HK-2 (cell line): Measurements from ENCODE around the gene PLA2G4D.
A peak's percentile ranks its signal among the peaks of the same experiment; 100 is the strongest.

Source experiments
- DNase-seq: peaks from one replicate; pipeline ENCODE4 v3.0.0-alpha.2; 2018; ENCODE audit not compliant: unreplicated experiment

PLA2G4D gene

GRCh38 chr15:42053010-42053409 is 41.4 kb downstream of the PLA2G4D start:
- no peak for DNase-seq

DNA sequence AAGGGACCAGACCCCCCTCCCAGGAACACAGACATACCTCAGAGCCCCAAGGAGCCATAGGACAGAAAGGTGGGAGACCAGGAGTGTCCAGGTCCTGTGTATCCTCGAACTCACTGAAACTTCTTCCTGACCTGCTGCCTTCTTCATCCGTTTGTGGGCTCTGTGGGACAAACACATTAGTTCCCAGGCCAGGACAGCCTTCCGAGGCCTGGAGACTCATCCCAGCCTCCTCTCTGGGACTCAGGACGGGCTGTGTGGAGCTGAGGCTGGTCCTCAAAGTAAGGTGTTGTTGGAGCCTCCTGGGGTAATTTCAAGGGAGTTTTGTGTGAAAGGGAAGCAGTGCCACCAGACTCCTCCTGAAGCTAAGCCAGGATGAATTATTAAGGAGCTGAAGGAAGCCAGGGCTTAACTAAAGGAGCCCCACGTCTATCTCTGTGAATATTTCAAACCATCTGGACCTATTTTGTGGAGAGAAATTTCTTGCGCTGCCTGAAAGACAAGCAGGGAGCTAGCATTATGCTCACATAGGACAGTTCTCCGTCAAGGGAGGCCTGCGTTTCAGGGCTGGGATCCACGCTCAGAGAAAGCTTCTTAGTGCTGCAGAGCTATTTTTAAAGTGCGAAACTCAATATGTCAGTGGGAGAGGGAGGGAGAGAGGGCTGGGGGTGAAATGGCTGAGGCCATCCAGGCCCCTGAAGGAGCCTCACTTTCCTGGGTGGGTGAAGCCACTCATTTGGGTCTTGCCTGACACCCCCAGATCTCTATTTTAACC is 43.7 kb downstream of the PLA2G4D start:
- no peak for DNase-seq

- no peak for DNase-seq
Observed at GRCh38 chr15:42048821-42049200, 45.6 kb downstream of the PLA2G4D start.

GRCh38 chr15:42048080-42048820 is 46.1 kb downstream of the PLA2G4D start:
- DNase-seq: no peak

DNA sequence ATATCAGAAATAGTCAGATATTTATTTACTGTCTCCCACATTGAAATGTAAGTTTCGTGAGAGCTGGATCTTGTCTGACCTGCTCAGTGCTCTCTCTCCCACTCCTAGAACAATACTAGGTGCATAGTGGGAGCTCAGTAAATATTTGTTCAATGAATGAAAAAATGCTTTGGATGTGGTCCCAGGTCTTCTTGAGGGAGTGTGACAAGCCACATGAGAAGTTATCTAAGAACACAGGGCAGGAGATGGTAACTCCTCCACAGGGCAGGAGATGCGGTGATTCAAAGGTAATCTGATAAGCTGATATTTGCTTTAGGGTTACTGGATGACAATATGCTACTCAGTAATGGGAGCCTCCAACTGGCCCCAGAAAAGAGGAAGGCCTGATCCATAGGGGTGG is 47.8 kb downstream of the PLA2G4D start:
- no peak for DNase-seq

DNA sequence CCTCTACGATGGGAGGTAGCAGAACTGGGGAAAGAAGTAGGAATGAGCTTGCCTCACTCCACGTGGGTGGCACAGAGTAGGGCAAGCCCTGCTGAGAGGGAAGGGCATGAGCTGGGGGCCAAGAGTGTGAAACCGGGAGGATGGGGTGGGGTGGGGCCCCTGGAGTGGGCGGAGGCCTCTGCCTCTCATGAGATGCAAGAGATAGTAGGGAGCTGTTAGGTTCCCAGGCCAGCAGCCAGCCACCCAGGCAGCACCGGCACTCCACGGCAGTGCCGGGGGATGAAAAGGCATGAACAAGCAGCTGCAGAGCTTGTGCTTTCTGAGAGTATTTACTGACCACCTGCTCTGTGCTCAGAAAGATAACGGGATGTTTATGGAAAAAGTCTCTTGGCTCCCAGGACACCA is 49.1 kb downstream of the PLA2G4D start:
- DNase-seq: no peak

- no peak for DNase-seq
Observed at GRCh38 chr15:42042602-42043400, 51.6 kb downstream of the PLA2G4D start.

GRCh38 chr15:42038401-42038800 is 56.0 kb downstream of the PLA2G4D start:
- DNase-seq: no peak

DNA sequence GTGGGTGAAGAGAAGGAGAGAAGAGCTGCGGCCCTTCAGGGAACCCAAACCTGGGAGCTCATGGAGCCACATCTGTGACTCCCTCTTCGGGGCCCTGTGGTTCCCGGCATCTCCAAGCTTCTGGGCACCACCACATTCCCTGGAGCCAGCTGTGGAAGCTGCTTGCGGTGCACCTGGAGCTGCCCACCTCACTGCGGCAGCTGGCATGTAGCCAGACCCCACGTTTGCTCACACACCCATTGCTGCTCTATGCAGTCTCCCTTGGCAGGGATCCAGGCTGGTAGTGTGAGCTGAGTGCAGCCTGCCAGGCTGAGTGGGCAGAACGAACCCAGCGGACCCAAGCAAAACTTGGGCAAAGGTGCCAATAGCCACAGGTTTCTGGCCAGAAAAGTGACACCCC is 56.7 kb downstream of the PLA2G4D start:
- no peak for DNase-seq

GRCh38 chr15:42036966-42037365 is 57.4 kb downstream of the PLA2G4D start:
- DNase-seq: no peak

GRCh38 chr15:42036112-42036905 is 58.1 kb downstream of the PLA2G4D start:
- no peak for DNase-seq

GRCh38 chr15:42035435-42035761 is 59.0 kb downstream of the PLA2G4D start:
- DNase-seq: peak; percentile 25

DNA sequence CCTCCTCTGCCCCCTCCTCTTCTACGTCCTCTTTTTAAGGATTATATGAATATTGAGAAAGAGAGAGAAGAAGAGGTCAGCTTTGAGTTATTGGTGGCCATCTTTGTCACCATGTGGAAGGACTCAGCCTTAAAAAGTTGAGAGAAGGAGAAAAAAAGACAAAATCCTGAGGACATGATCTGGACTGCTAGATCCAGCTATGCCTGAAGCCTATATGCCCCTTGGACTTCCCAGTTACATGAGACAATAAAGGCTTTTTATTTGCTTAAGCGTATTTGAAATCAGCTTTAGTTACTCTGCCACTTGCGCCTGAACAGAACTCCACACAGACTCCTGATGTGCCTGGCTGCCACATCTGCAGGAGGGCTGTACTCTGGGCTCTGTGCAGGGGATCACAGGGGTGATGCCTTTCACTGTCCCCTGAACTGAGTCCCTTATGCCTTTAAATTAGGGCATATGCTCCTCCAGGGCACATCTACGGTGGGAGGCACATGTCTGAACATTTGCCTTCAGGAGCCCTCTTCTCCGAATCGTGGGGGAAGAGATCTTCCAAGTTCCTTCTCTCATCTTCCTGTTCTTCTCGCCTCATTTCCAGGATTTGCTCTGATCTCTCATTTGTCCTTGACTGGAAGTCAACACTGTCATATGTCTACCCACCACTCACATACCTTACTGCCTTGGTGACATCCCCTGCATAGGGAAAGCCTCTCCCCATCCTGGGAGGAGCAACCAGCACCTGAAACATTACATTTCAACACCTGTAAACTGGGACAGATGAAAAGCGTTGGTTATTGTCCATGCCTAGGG is 59.5 kb downstream of the PLA2G4D start:
- DNase-seq: no peak

DNA sequence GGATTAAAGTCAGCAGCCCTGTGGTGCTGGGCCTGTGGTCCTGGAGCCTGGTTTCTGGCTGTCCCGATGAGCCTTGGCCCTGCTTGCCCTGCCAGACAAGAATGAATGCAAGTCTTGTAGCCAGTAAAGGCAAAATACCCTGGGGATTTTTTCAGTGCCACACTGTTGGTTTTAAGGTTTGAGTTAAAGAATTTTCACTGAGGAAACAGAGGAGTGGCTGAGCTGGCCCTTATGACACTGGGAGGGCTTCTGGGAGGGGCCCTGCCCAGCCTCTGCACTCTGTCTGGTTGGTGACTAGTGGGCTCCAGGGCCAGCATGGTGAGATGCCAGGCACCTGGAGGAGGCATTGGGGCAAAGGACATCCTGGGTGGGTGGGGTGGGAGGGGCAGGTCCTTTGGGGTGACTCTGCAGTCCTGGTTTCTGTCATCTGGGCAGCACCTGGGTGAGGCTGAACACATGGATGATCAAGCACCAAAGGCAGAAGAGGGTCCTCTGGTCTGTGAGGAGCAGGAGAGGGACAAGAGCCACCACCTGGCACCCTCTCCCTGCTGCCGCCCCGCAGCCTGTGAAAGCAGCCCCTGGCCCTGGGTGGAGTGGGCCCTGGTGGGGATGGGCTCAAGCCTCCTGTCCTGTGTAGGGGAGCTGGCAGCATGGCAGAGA is 61.0 kb downstream of the PLA2G4D start:
- no peak for DNase-seq

DNA sequence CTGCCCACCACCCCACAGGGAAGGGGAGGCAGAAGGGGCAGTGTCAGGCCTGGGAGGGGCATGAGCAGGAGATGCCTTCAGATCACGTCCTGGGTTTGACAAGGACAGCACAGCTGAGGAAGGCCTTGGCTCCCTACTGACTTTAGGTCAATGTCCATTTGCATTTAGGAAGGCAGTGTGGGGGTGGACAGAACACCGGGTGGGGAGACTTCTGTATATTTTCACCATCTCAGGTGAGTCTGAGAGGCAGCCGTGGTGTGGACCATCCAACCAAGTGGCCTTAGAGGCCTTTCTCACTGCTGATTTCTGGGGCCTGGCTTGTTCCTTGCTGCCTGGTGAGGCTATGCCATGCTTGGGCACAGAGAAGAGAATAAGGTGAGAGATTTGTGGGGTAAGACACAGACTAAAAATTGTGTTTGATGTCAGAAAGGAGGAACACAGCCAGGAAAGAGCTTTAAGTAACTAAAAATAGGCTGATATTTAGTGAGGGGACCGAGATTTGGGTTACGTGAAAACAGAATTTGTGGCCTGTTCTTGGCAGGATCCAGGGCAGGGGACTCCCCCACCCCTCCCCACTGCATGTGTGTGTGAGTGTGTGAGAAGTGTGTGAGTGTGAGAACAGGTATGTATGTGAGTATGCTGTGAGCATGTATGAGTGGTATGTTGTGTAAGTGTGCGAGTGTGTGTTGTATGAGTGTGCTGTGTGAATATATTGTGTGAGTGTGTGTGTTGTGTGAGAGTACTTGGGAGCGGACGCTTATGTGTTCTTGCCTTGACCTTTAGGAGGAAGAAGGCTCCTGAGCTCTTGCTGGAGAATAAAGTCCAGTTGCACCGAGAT is 61.8 kb downstream of the PLA2G4D start:
- DNase-seq: no peak

DNA sequence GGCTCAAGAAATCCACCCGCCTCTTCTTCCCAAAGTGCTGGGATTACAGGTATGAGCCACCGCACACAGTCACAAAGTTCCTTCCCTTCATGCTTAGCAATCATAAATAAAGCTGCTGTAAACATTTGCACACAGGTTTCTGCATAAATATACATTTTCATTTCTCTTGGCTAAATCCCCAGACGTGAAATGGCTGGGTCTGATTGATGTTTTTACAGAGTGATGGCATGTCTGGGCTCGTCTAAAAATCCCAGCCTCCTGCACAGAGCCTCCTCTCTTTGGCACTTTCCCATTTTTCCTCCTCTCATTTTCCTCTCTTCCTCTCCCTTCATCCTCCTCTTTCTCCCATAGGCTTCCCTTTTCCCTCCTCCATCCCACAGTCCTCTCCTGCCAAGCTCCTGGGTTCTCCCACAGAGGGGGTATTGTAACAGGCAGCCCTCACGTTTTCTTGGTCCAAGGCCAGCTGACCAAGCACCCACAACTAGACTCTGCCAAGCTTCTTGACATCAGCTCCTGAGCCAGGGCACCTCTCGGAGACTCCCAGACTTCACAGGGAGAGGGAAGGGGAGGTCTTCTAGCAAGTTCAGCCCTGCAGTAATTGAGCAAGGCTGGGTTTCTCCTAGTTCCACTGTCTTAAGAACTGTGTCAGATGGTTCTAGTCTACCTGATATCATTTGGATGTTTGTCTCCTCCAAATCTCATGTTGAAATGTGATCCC is 63.0 kb downstream of the PLA2G4D start:
- DNase-seq: no peak

DNA sequence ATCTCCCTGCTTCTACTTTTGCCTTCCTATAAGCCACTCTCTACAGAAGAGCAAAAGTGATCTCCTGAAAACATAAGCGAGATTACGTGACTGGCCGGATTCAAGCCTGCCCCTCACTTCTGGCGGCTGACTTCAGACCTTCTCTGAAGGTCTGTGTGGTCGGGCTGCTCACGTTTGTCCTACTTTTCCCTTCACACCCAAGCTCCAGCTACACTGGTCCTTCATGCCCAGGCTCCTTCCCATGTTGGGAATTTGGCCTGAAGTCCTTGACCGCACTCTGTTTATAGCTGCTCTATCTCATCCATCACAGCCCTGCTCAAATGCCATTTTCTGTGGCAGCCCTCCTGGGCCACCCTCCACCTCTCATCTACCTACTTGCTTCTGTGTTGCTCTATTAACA is 66.8 kb downstream of the PLA2G4D start:
- DNase-seq: no peak

GRCh38 chr15:42024303-42024702 is 70.1 kb downstream of the PLA2G4D start:
- no peak for DNase-seq

DNA sequence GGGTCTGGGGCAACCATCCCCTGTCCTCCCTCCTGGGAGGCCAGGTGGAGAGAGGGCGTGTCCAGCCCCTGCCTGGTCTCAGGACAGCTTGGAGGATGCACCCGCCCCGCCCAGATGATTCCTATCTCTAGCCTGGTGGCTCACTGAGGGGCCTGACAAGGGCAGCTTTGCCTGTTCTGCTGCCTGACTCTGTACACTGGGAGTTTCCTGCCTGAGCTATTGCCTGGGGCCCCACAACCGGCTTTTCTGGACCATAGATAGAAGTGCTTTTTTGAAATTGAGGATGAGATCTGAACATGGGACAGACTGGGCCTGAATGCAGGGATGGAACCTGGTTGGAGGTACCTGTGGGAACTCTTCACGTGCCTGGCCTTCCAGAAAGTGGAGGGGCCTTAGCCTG is 72.8 kb downstream of the PLA2G4D start:
- no peak for DNase-seq
